Measurements from ENCODE around the gene LRTM2.

The LRTM2 gene

GRCh38 chr12:1839956-1840951, 19.9 kb downstream of the LRTM2 start:
- DNase-seq (ENCODE audit: insufficient read length, low spot score) = no peak
- no peak for FAIRE-seq

- FAIRE-seq = no peak
These were observed 20.6 kb downstream of the LRTM2 start for GRCh38 chr12:1840981-1841425.

GRCh38 chr12:1841586-1842182, 21.3 kb downstream of the LRTM2 start:
- no peak for DNase-seq (ENCODE audit: insufficient read length, low spot score)
- FAIRE-seq = no peak

More at GRCh38 chr12:1840981-1841425, 20.6 kb downstream of the LRTM2 start:
- DNase-seq (ENCODE audit: insufficient read length, low spot score) = no peak

DNA sequence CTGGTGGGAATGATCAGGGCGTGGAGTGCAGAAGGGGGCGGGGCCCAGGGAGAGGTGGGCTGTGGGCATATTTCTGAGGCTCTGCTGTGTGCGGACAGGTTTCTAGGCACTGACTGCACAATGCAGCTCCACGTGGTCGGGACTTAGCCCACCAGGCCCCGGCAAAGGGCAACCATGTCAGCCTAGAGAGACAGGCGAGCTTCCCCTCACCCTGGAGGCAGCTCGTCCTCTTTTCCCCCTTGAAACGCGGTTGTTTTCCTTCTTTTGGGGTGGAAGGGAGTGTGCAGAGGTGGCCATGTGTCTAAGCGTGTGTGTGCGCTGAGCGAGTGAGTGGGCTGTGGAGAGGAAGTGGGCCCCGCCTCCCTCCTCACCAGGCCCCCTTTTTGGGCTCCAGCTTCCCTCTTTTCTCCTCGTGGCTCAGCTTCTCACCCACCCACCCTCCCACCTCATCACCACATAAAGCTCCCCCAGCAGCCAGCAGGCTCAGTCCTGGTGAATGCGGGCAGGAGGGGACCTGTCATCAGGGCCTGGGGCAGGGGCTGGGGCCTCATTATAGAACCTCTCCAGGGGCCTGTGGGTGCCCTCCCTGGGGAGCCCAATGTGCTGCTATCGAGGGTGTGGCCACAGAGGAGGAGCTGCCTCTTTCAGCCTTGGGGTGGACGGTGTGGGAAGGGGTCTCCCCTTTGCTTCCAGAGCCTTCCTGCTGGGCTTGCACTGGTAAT, 22.0 kb downstream of the LRTM2 start:
- DNase-seq (ENCODE audit: insufficient read length, low spot score) (no peak), FAIRE-seq (no peak)

DNA sequence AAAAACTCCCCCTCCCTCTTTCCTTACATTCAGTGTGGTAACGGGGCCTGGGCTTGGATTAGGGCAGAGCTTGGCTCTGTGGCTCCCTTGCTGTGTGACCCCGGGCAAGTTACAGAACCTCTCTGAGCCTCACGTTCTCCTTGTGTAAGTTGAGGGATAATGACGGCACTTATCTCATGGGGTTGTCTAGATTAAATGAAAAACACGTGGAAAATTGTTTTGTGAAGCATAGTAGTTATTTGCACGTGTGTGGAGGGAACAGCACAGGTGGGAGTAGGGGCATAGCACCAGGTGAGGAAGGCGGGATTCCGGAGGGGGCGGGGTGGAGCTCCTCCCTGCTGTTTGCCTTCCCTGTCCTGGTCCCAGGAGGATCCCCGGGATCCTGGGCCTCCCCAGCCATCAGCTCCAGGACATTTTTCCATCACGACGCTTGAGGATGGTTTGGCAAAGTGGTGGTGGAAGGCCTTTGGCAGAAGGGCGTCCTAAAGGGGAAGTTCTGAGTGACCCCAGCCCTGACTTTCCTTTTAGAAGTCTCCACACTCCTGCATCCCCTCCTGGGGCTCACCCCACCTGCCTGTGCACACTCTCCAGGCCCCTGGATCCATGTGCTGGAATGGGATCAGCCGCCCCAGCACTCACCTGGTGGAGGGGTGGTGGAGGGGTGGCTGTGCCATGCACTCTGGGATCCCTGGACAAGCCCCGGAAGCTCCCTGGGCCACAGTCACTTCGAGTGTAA, 22.7 kb downstream of the LRTM2 start:
- DNase-seq (ENCODE audit: insufficient read length, low spot score) (no peak), FAIRE-seq (no peak)

GRCh38 chr12:1843641-1844005, 23.3 kb downstream of the LRTM2 start:
- FAIRE-seq (no peak), DNase-seq (ENCODE audit: insufficient read length, low spot score) (no peak)

DNA sequence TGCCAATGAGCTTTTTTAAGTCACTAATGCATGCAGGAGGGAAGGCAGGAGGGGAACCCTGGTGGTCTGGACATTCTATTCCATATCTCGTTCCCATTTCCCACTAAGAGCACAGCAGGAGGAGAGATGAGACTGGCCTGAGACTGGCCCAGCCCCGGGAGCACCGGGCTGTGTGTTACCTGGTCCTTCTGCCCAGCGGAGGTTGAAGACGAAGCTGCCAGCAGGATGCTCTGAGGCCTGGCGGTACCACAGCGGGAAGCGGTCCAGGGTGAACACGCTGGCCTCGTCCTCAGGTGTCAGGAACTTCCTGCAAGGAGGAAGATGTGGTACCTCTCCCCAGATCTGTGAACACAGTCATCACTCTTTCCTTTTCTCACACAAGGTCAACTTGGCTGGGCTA, 23.9 kb downstream of the LRTM2 start:
- DNase-seq (ENCODE audit: insufficient read length, low spot score) (no peak), FAIRE-seq (no peak)

DNA sequence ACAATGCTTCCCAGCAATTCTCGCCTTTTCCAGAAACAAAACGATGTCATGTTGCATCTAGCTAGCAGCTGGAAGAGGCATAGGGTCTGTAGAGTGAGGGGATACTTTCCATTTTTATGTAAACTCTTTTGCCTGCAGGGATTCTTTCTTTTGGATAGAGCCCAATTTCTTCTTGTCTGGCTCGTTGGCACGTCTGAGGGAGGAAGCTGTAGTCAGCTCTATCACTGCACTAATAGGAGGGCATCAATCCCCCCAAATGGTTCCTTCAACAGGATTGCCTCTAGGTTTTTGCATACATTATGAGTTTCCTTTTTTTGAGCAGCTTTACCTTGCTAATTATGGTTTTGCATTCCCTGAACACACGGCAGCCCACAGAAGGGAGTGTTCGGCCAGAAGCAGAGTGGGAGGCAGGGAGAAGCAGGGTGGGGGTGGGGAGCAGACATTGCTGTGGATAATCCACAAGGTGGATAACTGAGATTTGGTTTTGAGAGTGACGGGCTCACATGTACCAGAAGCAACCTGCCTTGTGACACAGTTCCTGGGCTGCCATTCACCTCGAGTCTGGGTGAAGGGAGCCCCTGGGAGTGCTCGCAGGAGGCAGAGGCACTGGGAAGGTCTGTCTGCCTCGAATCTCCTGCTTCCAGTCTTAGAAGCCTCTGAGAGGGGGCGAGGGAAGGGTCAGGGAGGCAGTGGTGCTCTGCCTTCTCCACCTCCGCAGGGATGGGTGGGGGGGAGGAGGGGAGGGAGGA, 24.5 kb downstream of the LRTM2 start:
- FAIRE-seq = no peak
- DNase-seq (ENCODE audit: insufficient read length, low spot score) = no peak

- FAIRE-seq (no peak), DNase-seq (ENCODE audit: insufficient read length, low spot score) (no peak)
These were observed 25.1 kb downstream of the LRTM2 start for GRCh38 chr12:1845427-1845826.

DNA sequence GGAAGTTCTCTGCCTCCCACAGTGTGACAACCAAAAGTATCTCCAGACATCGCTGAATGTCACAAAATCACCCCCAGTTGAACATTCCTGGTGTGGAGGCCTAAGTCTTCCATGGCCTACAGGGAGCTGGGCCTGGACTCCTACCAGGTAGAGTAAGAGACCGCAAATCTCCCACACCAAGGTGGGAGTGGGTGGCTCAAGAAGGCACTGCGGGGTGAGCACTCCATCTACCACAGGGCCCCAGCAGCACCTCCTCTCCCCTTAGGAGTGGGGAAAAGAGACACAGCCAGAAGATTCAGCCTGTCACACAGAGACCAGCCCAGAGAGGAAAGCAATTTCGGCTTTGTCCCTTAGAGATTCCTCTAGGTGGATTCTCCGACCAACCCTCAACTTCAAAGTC, 25.5 kb downstream of the LRTM2 start:
- DNase-seq (ENCODE audit: insufficient read length, low spot score) (no peak), FAIRE-seq (no peak)

GRCh38 chr12:1846421-1847405, 26.3 kb downstream of the LRTM2 start:
- DNase-seq (ENCODE audit: insufficient read length, low spot score) (no peak), FAIRE-seq (no peak)

- FAIRE-seq (no peak), DNase-seq (ENCODE audit: insufficient read length, low spot score) (no peak)
These were observed 27.0 kb downstream of the LRTM2 start for GRCh38 chr12:1847411-1847810.

GRCh38 chr12:1848146-1848545, 27.8 kb downstream of the LRTM2 start:
- DNase-seq (ENCODE audit: insufficient read length, low spot score) (no peak), FAIRE-seq (no peak)

- DNase-seq (ENCODE audit: insufficient read length, low spot score) (no peak), FAIRE-seq (no peak)
These were observed 28.4 kb downstream of the LRTM2 start for GRCh38 chr12:1848745-1849144.

- FAIRE-seq = no peak
- DNase-seq (ENCODE audit: insufficient read length, low spot score) = no peak
These were observed 30.9 kb downstream of the LRTM2 start for GRCh38 chr12:1851151-1851701.

GRCh38 chr12:1852076-1852475, 31.7 kb downstream of the LRTM2 start:
- no peak for DNase-seq (ENCODE audit: insufficient read length, low spot score)
- no peak for FAIRE-seq

DNA sequence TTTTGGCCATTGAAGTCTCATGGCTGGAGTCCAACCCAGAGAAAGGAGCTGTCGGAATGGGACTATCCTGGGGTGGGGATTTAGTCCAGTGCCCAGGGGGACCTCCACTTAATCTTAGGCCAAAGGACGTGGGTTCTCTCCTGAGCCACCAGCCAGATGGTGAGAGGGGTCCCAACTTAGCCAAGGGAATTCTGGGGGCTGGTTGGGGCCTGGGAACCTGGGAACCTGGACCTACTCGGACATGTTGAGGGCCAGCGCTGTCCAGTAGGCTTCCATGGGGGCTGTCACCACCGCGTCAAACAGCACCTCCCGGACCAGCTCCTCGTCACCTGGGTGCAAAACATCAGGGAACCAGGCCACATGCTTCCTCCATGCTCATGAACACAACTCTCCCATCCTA, 33.4 kb downstream of the LRTM2 start:
- DNase-seq (ENCODE audit: insufficient read length, low spot score) (no peak), FAIRE-seq (no peak)

DNA sequence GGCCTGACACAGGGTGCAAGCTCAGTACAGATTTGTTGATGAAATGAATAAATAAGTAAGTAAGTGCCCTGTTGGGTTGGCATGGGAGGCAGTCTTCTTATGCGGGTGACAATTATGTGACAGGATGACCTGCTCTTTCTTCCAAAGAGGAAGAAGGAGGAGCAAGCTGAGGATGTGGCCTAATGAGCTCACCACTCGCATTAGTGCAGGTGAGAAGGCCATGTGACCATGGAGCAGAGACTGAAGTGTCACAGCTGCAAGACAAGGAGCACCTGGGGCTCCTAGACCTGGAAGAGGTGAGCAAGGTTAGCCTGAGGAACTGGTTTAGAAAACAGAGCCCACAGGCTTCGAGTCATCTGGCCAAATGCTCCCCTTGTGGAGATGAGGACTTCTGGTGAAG, 34.9 kb downstream of the LRTM2 start:
- DNase-seq (ENCODE audit: insufficient read length, low spot score) = no peak
- FAIRE-seq = no peak

GRCh38 chr12:1857086-1857485, 36.7 kb downstream of the LRTM2 start:
- FAIRE-seq (no peak), DNase-seq (ENCODE audit: insufficient read length, low spot score) (no peak)

Data from GM19239 (cell line).